Liver (tissue), 2 donors: ENCODE data around the gene PLA2G7.

Experiments used
- CTCF ChIP-seq: fragments of 150-350 bp; IDR thresholded peaks from 2 replicates; pipeline ENCODE4 v1.5.1; 2017; ENCODE audit warnings: improper control_type of control experiment, low read depth, low read length; ENCODE audit not compliant: missing input control
- ZBTB33 ChIP-seq: IDR thresholded peaks from 2 replicates; pipeline ENCODE4 v1.6.1; 2016; ENCODE audit warnings: antibody characterized with exemption
- donor health status: healthy.

GRCh38 chr6:46763466-46763865 lies 28.3 kb upstream of the PLA2G7 start:
- TF ChIP-seq ZBTB33 (no peak), CTCF (no peak)
